GM19193 (cell line): Measurements from ENCODE around the gene CGNL1.

ENCODE experiments used
- POLR2A ChIP-seq: IDR thresholded peaks from 4 replicates; pipeline ENCODE4 v1.6.1; 2011; ENCODE audit not compliant: insufficient read depth, insufficient read length; ENCODE audit errors: extremely low read depth

CGNL1 gene

DNA sequence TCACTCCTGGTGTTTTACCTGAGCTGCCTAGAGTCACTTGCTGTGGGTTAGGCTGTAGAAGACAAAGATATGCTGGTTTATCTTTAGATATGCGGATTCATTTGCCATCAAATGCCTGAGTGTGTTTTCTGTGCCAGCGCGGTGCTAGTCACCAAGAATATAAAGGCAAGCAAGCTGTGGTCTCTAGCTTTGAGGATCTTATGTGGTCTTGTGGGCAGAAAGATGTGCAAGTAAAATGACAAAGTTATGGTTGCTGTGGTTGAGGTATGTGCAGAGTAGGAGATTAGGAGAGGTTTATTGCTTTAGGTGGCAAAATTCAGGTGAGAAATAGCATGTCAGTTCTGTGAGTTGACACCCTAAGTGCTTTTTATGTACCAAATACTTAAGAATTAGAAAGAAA is 94.2 kb downstream of the CGNL1 start:
- TF ChIP-seq POLR2A, result no peak

DNA sequence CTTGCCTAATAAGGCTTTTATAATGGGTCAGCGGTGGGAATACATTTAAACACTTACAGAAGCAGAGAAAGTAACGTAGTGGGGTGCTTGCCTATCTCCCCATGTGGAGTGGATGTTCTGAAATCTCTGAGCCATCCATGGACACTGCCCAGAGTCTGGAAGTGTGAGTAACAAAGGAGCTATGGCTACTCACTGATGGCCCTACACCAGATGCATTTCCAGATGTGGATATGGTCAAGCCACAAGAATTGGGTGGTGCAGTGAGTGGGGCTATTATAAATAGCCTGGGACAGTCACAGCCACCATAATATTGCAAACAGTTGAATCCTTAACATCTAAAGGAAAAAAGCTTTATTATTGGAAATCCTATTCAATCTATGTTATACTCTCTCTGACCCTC is 96.6 kb downstream of the CGNL1 start:
- no peak for TF ChIP-seq POLR2A

DNA sequence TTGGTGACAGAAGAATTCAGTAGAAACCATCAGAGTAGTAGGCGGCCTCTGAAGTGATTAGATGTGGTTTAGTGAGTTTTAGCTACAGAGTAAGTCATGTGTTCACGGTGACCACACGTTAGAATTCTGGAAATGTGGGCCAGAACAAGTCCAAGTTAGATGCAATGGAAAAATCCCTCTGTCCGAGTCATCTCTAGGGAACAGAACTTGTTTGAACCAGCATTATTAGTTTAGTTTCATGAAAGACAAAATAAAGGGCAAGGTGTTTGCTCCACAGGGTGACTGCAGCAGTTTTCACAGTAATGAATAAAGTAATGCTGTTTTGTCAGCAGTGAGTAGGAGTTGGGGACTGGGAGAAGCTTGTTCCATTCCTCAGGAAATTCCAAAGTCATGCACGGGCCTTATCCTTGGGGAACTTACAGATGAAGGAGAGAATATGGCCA is 100.2 kb downstream of the CGNL1 start:
- TF ChIP-seq POLR2A, result no peak

DNA sequence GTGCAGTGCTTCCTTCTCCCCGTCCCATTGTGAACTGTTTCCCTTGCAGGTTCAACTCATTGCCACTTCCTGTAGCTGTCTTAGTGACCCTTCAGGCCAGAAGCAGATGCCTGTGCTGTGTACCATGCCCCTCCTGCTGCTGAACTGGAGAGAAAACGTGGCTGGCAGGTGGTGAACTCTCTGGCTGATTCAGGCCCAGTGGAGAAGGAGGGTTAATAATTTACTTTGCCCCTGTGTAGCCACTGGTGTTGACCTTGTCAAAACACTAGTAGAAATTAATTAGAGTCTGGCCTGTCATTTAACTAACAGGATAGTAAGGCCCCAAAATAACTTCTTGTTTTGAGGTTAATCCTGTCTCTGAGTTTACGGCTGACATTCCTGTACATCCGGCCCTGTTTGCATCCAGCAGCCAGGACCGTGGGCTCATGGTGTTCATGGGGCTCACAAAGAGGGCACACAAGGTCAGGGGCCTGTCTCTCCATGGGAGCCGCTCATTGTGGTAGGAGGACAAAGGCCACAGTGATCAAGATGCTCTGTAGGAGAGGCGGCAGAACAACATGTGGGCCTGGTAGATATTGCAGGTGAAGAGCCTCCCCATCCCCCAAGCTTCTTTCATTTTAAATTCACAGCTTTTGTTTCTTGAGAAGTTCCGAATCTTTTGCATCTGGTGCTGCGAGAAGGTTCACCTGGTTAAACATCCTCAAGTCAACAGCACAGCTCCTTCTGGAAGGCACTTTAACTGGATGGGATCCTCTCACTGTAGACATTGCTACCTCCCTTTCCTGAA is 101.6 kb downstream of the CGNL1 start:
- TF ChIP-seq POLR2A, result no peak

DNA sequence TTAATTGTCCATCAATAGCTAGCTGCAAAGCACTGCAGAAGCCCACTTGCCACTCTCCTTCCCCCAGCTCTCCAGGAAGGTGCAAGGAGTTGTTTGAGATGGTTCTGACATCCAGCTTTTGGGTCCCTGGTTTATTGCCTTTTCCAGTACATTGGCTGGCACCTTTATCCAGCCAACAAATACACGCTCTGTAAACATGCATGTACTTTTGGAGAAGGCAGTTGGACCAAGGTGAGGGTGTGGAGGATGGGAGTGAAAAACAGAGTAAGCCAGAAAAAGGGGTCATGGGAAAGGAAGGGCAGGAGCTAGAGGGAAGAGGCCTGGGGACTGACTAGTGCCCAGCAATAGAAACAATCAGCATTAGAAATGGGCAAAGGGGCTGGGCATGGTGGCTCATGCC is 102.7 kb downstream of the CGNL1 start:
- TF ChIP-seq POLR2A, result no peak

DNA sequence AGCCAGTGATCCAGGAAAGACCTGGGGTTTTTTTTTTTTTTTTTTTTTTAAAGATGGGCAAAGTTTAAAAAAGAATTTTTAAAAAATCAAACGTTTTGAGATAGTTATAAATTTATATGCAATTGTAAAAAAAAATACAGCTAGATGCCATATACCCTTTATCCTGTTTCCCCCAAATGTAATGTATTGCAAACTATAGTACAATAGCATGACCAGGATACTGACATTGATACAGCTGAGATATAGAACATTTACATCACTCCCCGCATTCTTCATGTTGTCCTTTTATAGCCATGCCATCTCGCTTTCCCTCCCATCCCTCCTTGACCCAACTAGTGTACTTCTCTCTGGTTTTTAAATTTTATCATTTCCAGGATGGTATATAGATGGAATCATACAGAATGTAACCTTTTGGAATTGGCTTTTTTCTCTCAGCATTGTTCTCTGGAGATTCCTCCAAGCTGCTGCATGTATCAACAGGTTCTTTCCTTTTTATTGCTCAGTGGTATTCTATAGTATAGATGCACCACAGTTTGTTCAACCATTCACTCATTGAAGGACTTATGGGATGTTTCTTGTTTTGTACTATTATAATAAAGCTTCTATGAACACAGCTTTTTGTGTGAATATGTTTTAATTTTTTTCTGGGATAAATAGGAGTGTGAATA is 104.9 kb downstream of the CGNL1 start:
- no peak for TF ChIP-seq POLR2A

DNA sequence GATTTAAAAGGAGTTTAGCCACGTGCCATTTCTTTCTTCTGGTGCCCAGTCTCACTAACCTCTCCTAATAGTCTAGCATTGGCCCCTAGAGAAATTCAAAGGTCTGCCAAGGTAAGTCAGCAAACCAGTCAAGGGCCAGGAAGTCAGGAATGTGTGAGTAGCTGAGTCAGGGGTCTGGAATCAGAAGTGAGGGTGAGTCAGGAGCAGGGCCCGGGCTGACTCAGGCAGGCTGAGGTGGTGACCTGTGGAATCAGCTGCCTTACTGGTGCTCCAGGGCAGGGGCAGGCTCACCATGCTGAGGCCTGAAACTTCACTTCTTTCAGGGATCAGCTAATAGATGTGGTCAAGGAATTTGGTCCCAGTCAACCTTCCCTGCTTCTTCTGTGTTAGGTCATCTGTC is 109.6 kb downstream of the CGNL1 start:
- no peak for TF ChIP-seq POLR2A

DNA sequence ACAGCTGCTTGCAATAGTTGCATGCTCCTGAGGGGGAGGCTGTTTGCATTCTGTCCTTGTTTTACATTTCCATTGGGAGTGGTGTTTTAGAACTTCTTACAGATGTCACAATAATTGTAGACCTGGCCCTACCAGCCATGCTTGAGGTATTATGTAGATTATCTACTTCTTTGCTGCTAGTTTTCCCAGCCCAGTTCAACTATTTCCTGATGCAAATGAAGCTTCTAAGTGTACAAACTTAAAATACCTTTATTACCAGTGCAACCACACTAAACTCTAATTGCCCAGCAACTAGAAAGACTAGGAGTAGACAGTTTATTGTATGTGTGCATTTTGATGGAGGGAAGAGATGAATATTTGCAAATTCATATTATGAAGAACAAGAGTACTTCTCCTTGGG is 110.5 kb downstream of the CGNL1 start:
- TF ChIP-seq POLR2A, result no peak

DNA sequence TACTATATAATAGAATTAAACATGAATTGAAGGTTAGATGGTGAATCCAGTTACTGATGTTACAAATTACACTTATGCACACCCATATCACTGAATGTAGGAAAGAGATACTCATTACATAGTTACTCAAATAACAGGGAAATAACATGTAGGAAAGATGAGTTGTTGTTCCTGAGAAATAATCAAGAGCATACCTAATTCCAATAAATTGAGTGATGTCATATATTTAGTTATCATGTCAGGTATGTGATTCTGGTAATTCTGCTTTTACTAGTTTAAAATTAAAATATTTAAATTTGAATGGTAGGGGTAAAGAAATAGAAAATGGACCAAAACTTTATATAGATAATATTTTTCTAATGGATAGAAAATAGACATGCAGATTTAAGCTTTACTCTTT is 112.8 kb downstream of the CGNL1 start:
- TF ChIP-seq POLR2A, result no peak

DNA sequence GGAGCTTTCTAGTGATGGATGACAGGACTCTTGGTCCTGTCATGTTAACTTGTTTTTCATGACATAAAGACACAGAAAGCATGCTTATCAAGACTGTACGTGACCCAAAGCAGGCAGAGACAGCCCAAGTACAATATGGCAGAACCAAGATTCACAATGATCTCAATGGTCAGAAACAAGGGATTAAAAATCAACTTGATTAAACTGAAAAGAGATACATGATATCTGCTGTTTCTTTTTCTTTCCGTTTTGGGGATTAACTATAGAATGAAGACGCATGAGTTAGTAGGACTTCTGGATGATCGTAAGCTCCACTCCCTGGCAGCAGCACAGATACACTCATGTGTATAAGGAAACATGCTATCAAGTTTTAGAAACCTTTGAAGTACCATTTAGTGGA is 117.0 kb downstream of the CGNL1 start:
- no peak for TF ChIP-seq POLR2A

DNA sequence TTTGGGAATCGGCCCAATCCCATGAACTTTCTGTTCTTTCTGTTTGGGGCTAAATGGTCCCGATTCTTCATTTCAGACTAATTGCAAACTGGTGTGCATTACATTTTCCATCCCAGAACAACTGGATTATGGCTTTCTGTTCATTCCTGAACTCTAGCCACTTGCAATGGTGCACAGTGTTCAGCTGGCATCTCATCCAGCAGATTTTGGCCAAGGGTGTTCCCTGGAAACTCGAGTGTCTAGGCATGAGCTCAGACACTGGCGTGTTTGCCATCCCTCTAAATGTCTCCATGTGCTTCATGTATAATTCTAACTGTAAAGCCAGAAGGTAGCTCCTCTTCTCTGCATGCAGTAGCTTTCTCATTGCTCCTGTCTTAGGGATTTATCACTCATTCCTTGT is 118.3 kb downstream of the CGNL1 start:
- TF ChIP-seq POLR2A, result no peak

DNA sequence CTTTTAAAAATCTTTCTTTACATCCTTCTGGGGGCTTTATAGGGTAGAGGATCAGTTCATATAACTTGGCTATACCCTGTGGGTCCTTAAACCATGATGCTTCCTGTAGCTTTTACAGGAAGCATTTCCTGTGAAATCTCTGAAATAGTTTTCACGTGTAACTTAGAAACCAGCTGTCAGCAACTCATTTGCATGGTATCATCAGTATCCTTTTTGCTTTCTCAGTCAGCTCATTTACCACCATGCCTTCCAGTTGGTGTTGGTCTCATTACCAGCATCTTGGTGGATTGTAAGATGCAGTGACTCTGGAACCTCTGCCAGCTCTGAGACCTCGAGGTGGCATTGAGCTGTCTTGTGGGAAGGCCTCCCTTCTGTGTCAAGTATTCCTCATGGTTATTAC is 118.7 kb downstream of the CGNL1 start:
- TF ChIP-seq POLR2A, result no peak

DNA sequence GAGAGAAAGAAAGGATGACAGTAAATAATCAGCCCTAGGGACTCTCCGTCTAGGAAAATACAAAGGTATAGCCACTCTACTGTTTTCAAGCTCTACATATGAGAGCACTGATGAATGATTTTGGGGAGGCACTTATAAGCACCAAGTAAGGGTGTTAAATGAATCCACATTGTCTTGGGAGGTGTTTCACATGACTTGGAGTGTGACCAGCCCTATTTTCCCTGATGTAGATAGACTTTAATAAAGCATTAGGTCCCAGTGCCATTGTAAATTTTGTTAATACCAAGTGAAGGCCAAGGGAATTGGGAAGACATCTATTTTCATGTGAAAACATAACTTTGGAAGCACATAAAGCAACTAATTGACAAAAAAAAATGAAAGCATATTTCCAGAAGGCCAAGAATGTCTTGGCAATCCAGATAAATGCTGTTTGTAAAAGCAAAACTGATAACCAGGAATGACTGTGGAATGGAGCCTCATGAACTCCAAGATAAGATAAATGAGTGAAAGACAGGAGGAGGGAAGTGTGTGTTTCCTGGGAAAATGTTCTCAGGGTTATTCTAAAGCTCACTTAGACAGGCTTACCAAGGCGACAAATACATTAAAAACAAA is 119.4 kb downstream of the CGNL1 start:
- TF ChIP-seq POLR2A, result no peak

DNA sequence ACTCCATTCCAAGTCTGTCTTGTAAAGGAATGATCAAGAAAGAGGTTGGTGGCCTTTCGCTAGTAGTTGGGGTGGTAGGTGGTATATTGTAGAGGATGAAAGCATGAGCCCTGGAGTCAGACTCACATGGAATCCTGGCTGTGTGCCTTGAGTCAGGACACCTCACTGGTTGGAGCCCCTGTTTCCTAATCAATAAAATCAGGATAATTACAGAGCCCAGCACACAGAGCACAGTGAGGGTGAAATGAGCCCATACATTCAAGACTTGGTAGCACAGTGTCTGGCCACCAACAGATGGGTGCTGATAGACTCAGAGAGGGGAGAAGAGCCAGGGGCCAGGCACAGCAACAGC is 120.3 kb downstream of the CGNL1 start:
- TF ChIP-seq POLR2A, result no peak

DNA sequence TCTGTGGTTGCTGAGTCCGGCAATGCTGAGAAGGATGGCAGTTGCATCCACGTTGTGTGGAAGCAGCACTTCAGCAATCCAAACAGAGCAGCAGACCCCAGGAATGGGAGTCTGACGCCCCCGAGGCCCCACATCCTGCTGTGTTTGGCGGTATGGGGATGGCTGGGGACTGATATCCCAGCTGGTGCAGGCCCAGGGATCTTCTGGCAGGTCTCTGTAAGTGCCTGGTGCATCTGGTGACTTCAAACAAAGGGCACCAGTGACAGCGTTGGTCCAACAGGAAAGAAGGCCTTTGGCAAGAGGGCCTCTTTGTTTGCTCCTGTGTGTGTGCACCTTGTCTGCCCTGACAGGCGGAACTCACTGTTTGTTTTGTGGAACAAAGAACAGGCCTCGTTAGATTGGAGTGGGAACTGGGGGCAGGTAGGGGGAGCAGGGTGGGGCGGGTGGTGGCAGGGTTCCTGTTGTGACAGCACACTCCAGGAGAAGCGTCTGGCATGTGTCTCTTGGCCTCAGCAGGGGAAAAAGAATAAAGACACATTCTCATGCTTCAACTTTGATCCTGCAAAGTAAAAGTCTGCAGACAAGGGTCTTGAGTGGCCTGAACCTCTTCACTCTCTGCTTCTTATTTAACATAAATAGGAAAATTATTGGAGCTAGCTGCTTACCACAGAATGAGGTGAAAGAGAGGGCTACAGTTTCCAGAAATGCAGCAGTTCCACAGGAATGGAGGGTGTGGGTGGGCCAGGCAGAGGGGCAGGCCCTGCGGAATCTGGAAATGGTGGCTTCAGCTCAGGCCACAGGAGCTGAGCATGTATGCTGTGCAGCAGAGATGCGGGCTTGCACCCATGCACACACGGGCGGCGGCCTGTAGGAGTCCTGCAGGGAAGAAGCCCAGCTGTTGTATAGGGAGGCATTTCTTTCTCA is 120.9 kb downstream of the CGNL1 start:
- TF ChIP-seq POLR2A, result no peak
